Kidney capillary endothelial cell (primary cell): ENCODE data around the gene LMO1.

ENCODE experiments used
- DNase-seq: peaks from one replicate; pipeline ENCODE4 v3.0.0-alpha.2; 2018; ENCODE audit warnings: low spot score

Gene LMO1

GRCh38 chr11:8204025-8204424, 59.7 kb downstream of the LMO1 start:
- no peak for DNase-seq

- DNase-seq, result no peak
Observed at GRCh38 chr11:8203414-8203715, 60.3 kb downstream of the LMO1 start.

- DNase-seq, result no peak
Observed at GRCh38 chr11:8202516-8203413, 60.9 kb downstream of the LMO1 start.

- no peak for DNase-seq
Observed at GRCh38 chr11:8201644-8202365, 61.9 kb downstream of the LMO1 start.

- no peak for DNase-seq
Observed at GRCh38 chr11:8199676-8200075, 64.0 kb downstream of the LMO1 start.

GRCh38 chr11:8196749-8197148, 66.9 kb downstream of the LMO1 start:
- no peak for DNase-seq

- no peak for DNase-seq
Observed at GRCh38 chr11:8194956-8195355, 68.7 kb downstream of the LMO1 start.

- DNase-seq, result no peak
Observed at GRCh38 chr11:8192896-8193209, 70.8 kb downstream of the LMO1 start.

GRCh38 chr11:8192016-8192895, 71.4 kb downstream of the LMO1 start:
- DNase-seq, result peak; percentile 67

GRCh38 chr11:8190431-8190830, 73.2 kb downstream of the LMO1 start:
- DNase-seq, result no peak

- no peak for DNase-seq
Observed at GRCh38 chr11:8186429-8186828, 77.2 kb downstream of the LMO1 start.

GRCh38 chr11:8183111-8183510, 80.6 kb downstream of the LMO1 start:
- DNase-seq, result no peak

GRCh38 chr11:8180469-8180868, 83.2 kb downstream of the LMO1 start:
- no peak for DNase-seq

- DNase-seq, result no peak
Observed at GRCh38 chr11:8178297-8178696, 85.4 kb downstream of the LMO1 start.

GRCh38 chr11:8177136-8177535, 86.5 kb downstream of the LMO1 start:
- no peak for DNase-seq
